ENCODE data around the gene ITGA1. TPM values are rescaled to one million over a fixed set of nuclear protein-coding genes. Genes with fewer than 3 reads are reported as not detected.

ITGA1 gene
- polyA plus RNA-seq, 1 donor (not counting 4 experiments of a cell fraction or from before 2014, with no cell fraction given): 1.4 TPM

- no peaks in the 10 kb centered on the region for H3K27me3 ChIP-seq (ENCODE audit: control insufficient read depth, extremely low read depth, insufficient read depth, low read length)
- H3K9me3 ChIP-seq (ENCODE audit: control insufficient read depth, low read depth, low read length): no peaks in the 10 kb centered on the region
- no peaks in the 10 kb centered on the region for H3K79me2 ChIP-seq (ENCODE audit: control insufficient read depth, insufficient read depth, low read length)
- H3K9ac ChIP-seq (ENCODE audit: control insufficient read depth, extremely low read depth, insufficient read depth, low read length): peak overlapping the region; percentile 71
- peak overlapping the region in 2 of 3 experiments; percentile 56 to 89 for H3K4me3 ChIP-seq (ENCODE audit: control insufficient read depth in 2 of 3, extremely low read depth in 1 of 3, insufficient read depth in 2 of 3, low read depth in 1 of 3, low read length in 3 of 3)
- no peak overlapping the region for H3K27ac ChIP-seq (ENCODE audit: control insufficient read depth, insufficient read depth, low read length)
- FAIRE-seq (peak; percentile 93), DNase-seq (ENCODE audit: low read depth, low spot score) (no peak)
- peaks cover 15% of the 10 kb centered on the region for H3K4me1 ChIP-seq (ENCODE audit: control insufficient read depth, extremely low read depth, insufficient read depth, low read length)
- H2AFZ ChIP-seq (ENCODE audit: control insufficient read depth, low read length): peak overlapping the region; percentile 28
- dilution Hi-C loops (cut with MboI; ENCODE audit: extremely low pct_ligation_motif_present, low sequenced_read_pairs): no loop called here
- no peaks in the 10 kb centered on the region for H3K9me1 ChIP-seq (ENCODE audit: control insufficient read depth, extremely low read depth, insufficient read depth, low read length)
- H3K36me3 ChIP-seq (ENCODE audit: control insufficient read depth in 2 of 2, extremely low read depth in 1 of 2, insufficient read depth in 2 of 2, low read length in 2 of 2): no peaks in the 10 kb centered on the region
- H3K4me2 ChIP-seq (ENCODE audit: control insufficient read depth, extremely low read depth, insufficient read depth, low read depth, low read length): peak overlapping the region; percentile 87
- H4K20me1 ChIP-seq (ENCODE audit: control insufficient read depth, extremely low read depth, insufficient read depth, low read length): no peaks in the 10 kb centered on the region
- no peak for TF ChIP-seq EZH2 (IDR thresholded peaks at IDR 0.05; ENCODE audit: low read length)
- TF ChIP-seq, protein P1, sequence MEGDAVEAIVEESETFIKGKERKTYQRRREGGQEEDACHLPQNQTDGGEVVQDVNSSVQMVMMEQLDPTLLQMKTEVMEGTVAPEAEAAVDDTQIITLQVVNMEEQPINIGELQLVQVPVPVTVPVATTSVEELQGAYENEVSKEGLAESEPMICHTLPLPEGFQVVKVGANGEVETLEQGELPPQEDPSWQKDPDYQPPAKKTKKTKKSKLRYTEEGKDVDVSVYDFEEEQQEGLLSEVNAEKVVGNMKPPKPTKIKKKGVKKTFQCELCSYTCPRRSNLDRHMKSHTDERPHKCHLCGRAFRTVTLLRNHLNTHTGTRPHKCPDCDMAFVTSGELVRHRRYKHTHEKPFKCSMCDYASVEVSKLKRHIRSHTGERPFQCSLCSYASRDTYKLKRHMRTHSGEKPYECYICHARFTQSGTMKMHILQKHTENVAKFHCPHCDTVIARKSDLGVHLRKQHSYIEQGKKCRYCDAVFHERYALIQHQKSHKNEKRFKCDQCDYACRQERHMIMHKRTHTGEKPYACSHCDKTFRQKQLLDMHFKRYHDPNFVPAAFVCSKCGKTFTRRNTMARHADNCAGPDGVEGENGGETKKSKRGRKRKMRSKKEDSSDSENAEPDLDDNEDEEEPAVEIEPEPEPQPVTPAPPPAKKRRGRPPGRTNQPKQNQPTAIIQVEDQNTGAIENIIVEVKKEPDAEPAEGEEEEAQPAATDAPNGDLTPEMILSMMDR (optimal IDR thresholded peaks at IDR 0.05 in 1 of 3, IDR thresholded peaks at IDR 0.05 in 1 of 3, conservative IDR thresholded peaks at IDR 0.05 in 1 of 3; ENCODE audit: extremely low read depth in 1 of 3, insufficient read depth in 2 of 3, low read length in 3 of 3): peak; percentile 42 to 85 (median 52)
Observed at GRCh38 chr5:52786949-52787599, 642 bp upstream of the ITGA1 start.

- Histone ChIP-seq H3K4me3 (ENCODE audit: control insufficient read depth in 2 of 3, extremely low read depth in 1 of 3, insufficient read depth in 2 of 3, low read depth in 1 of 3, low read length in 3 of 3) (peak overlapping the region; percentile 56 to 89 (median 72)), H3K4me1 (ENCODE audit: control insufficient read depth, extremely low read depth, insufficient read depth, low read length) (peaks cover 12% of the 10 kb centered on the region), H3K4me2 (ENCODE audit: control insufficient read depth, extremely low read depth, insufficient read depth, low read depth, low read length) (peak overlapping the region; percentile 87), H3K36me3 (ENCODE audit: control insufficient read depth in 2 of 2, extremely low read depth in 1 of 2, insufficient read depth in 2 of 2, low read length in 2 of 2) (no peaks in the 10 kb centered on the region), H3K9ac (ENCODE audit: control insufficient read depth, extremely low read depth, insufficient read depth, low read length) (peak overlapping the region; percentile 71), H3K79me2 (ENCODE audit: control insufficient read depth, insufficient read depth, low read length) (no peaks in the 10 kb centered on the region), H3K27me3 (ENCODE audit: control insufficient read depth, extremely low read depth, insufficient read depth, low read length) (no peaks in the 10 kb centered on the region), H4K20me1 (ENCODE audit: control insufficient read depth, extremely low read depth, insufficient read depth, low read length) (no peaks in the 10 kb centered on the region), H3K9me3 (ENCODE audit: control insufficient read depth, low read depth, low read length) (no peaks in the 10 kb centered on the region), H3K27ac (ENCODE audit: control insufficient read depth, insufficient read depth, low read length) (no peak overlapping the region), H3K9me1 (ENCODE audit: control insufficient read depth, extremely low read depth, insufficient read depth, low read length) (no peaks in the 10 kb centered on the region), H2AFZ (ENCODE audit: control insufficient read depth, low read length) (peak overlapping the region; percentile 92)
- TF ChIP-seq, protein P1 (optimal IDR thresholded peaks at IDR 0.05 in 1 of 3, IDR thresholded peaks at IDR 0.05 in 1 of 3, conservative IDR thresholded peaks at IDR 0.05 in 1 of 3; ENCODE audit: extremely low read depth in 1 of 3, insufficient read depth in 2 of 3, low read length in 3 of 3): no peak
- no peak for TF ChIP-seq EZH2 (IDR thresholded peaks at IDR 0.05; ENCODE audit: low read length)
- FAIRE-seq (peak; percentile 5), DNase-seq (ENCODE audit: low read depth, low spot score) (no peak)
- dilution Hi-C loops (cut with MboI; ENCODE audit: extremely low pct_ligation_motif_present, low sequenced_read_pairs): no loop called here
Observed at GRCh38 chr5:52788505-52788821, 747 bp downstream of the ITGA1 start.
